Raji (cell line): ENCODE measurements around the gene COG7.

Experiments
- POLR2A ChIP-seq: IDR thresholded peaks from 2 replicates; pipeline ENCODE4 v1.6.1; 2011; ENCODE audit warnings: low read depth, low read length, control low read depth; ENCODE audit not compliant: insufficient read depth

COG7 gene

GRCh38 chr16:23406024-23406423 is 47.0 kb downstream of the COG7 start:
- no peak for TF ChIP-seq POLR2A

- TF ChIP-seq POLR2A = no peak
Observed at GRCh38 chr16:23403547-23403946, 49.4 kb downstream of the COG7 start.

- TF ChIP-seq POLR2A = no peak
Observed at GRCh38 chr16:23402100-23402499, 50.9 kb downstream of the COG7 start.

GRCh38 chr16:23401139-23401538 is 51.9 kb downstream of the COG7 start:
- TF ChIP-seq POLR2A = no peak

- TF ChIP-seq POLR2A = no peak
Observed at GRCh38 chr16:23398987-23399805, 53.8 kb downstream of the COG7 start.

- TF ChIP-seq POLR2A = no peak
Observed at GRCh38 chr16:23397464-23397863, 55.5 kb downstream of the COG7 start.

- TF ChIP-seq POLR2A = no peak
Observed at GRCh38 chr16:23395732-23396131, 57.3 kb downstream of the COG7 start.

GRCh38 chr16:23394141-23394831 is 58.7 kb downstream of the COG7 start:
- TF ChIP-seq POLR2A = no peak

- TF ChIP-seq POLR2A = no peak
Observed at GRCh38 chr16:23392223-23392600, 60.8 kb downstream of the COG7 start.

GRCh38 chr16:23391381-23392222 is 61.4 kb downstream of the COG7 start:
- TF ChIP-seq POLR2A = no peak

- no peak for TF ChIP-seq POLR2A
Observed at GRCh38 chr16:23389201-23389600, 63.8 kb downstream of the COG7 start.

GRCh38 chr16:23388786-23389185 is 64.2 kb downstream of the COG7 start:
- no peak for TF ChIP-seq POLR2A

- no peak for TF ChIP-seq POLR2A
Observed at GRCh38 chr16:23387666-23388065, 65.3 kb downstream of the COG7 start.

- no peak for TF ChIP-seq POLR2A
Observed at GRCh38 chr16:23385441-23385840, 67.5 kb downstream of the COG7 start.

GRCh38 chr16:23384878-23385277 is 68.1 kb downstream of the COG7 start:
- no peak for TF ChIP-seq POLR2A
